ENCODE results near the gene EFCAB7.
A peak's percentile ranks its signal among the peaks of the same experiment; 100 is the strongest.
"Not testable (repeated sequence)": the region's sequence is repeated elsewhere in the genome, so short reads cannot be mapped to it uniquely, and the experiment has no call there.

EFCAB7 gene

GRCh38 chr1:63557365-63557987 is 34.2 kb downstream of the EFCAB7 start:
- peak; percentile 2 for DNase-seq

- no peak for DNase-seq
Observed at GRCh38 chr1:63559357-63559756, 36.0 kb downstream of the EFCAB7 start.

- no peak for DNase-seq
Observed at GRCh38 chr1:63563745-63564144, 40.4 kb downstream of the EFCAB7 start.

- DNase-seq: no peak
Observed at GRCh38 chr1:63569068-63569467, 45.7 kb downstream of the EFCAB7 start.

GRCh38 chr1:63569640-63570316 is 46.5 kb downstream of the EFCAB7 start:
- no peak for DNase-seq

- DNase-seq: not testable (repeated sequence)
Observed at GRCh38 chr1:63572686-63573085, 49.4 kb downstream of the EFCAB7 start.

- DNase-seq: not testable (repeated sequence)
Observed at GRCh38 chr1:63574203-63574796, 51.0 kb downstream of the EFCAB7 start.

- peak; percentile 17 for DNase-seq
Observed at GRCh38 chr1:63575340-63575826, 52.1 kb downstream of the EFCAB7 start.

GRCh38 chr1:63586326-63586725 is 63.0 kb downstream of the EFCAB7 start:
- DNase-seq: not testable (repeated sequence)

- no peak for DNase-seq
Observed at GRCh38 chr1:63590166-63590560, 66.8 kb downstream of the EFCAB7 start.

- no peak for DNase-seq
Observed at GRCh38 chr1:63592536-63593302, 69.4 kb downstream of the EFCAB7 start.

GRCh38 chr1:63593303-63593885 is 70.1 kb downstream of the EFCAB7 start, which contains the start of gene PGM1:
Gene PGM1 (plus strand): TSS chr1:63593411. CDS start chr1:63593489, 78 bp downstream.
- DNase-seq: peak; percentile 81

- DNase-seq: peak; percentile 67
Observed at GRCh38 chr1:63593886-63594605, 70.7 kb downstream of the EFCAB7 start.

GRCh38 chr1:63595435-63595834 is 72.1 kb downstream of the EFCAB7 start:
- no peak for DNase-seq

- DNase-seq: no peak
Observed at GRCh38 chr1:63599799-63600198, 76.5 kb downstream of the EFCAB7 start.

GRCh38 chr1:63600248-63600647 is 76.9 kb downstream of the EFCAB7 start:
- no peak for DNase-seq

- DNase-seq: no peak
Observed at GRCh38 chr1:63601061-63601460, 77.7 kb downstream of the EFCAB7 start.

GRCh38 chr1:63601463-63601862 is 78.1 kb downstream of the EFCAB7 start:
- no peak for DNase-seq

GRCh38 chr1:63601912-63602311 is 78.6 kb downstream of the EFCAB7 start:
- DNase-seq: no peak

- DNase-seq: no peak
Observed at GRCh38 chr1:63602629-63603028, 79.3 kb downstream of the EFCAB7 start.

- no peak for DNase-seq
Observed at GRCh38 chr1:63603810-63604209, 80.5 kb downstream of the EFCAB7 start.

- DNase-seq: no peak
Observed at GRCh38 chr1:63607322-63607721, 84.0 kb downstream of the EFCAB7 start.

Measured in NCI-H1105 (cell line).